Measurements from ENCODE around the gene NID2.

DNA sequence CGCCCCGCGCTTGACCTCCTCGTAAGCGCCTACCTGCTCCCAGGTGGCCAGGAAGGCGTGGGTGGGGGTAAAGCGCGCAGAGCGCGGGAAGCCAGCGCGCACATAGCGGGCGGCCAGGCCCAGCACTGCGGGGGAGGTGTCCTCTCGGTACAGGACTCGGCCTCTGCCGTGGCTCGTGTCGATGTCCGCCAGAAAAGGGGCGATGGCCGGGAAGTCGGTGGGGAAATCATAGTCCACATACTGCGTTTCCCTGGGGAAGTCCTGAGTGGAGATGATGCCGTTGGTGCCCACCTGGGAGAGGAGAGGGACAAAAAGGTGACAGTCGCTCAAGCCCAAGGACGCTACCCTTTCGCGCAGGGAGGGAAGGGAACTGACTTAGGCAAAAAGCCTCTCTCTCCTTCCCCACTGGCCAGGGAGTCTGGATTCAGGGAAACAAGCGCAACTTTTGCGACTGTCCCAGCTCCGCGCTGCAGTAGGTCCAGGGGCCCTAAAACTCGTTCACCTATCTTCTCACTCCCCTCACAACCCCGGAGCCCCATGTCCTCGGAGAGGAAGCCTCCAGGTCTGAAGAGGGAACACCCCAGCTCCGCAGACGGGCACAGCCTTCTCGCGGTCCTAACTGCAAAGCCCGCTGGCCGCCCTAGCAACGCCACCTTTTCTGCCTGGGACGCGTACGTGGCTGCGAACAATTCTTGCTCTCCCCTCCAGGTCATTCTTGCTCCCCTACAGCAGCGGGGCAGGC is 815 bp downstream of the NID2 start:
- TF ChIP-seq, protein P1, sequence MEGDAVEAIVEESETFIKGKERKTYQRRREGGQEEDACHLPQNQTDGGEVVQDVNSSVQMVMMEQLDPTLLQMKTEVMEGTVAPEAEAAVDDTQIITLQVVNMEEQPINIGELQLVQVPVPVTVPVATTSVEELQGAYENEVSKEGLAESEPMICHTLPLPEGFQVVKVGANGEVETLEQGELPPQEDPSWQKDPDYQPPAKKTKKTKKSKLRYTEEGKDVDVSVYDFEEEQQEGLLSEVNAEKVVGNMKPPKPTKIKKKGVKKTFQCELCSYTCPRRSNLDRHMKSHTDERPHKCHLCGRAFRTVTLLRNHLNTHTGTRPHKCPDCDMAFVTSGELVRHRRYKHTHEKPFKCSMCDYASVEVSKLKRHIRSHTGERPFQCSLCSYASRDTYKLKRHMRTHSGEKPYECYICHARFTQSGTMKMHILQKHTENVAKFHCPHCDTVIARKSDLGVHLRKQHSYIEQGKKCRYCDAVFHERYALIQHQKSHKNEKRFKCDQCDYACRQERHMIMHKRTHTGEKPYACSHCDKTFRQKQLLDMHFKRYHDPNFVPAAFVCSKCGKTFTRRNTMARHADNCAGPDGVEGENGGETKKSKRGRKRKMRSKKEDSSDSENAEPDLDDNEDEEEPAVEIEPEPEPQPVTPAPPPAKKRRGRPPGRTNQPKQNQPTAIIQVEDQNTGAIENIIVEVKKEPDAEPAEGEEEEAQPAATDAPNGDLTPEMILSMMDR (IDR thresholded peaks at IDR 0.05; ENCODE audit: poor library complexity) = no peak
- TF ChIP-seq EZH2phosphoT487 (IDR thresholded peaks at IDR 0.05; ENCODE audit: low read depth, severe bottlenecking, unreplicated experiment) (no peak), EZH2 (IDR thresholded peaks at IDR 0.05; ENCODE audit: borderline replicate concordance) (peak; percentile 33)
